KMS-11 (cell line): ENCODE data around the gene HAPLN3.

Experiments
- H2AFZ ChIP-seq: fragments of 200-600 bp; sonication (generic); 2 replicates; pipeline ENCODE4 v1.6.1; 2016; ENCODE audit warnings: antibody characterized with exemption, mixed run types, low read depth
- H3K27ac ChIP-seq: fragments of 200-600 bp; sonication (generic); 2 replicates; pipeline ENCODE4 v1.6.1; 2016; ENCODE audit warnings: mild to moderate bottlenecking, mixed run types
- H3K27me3 ChIP-seq: fragments of 200-600 bp; sonication (generic); 2 replicates; pipeline ENCODE4 v1.6.1; 2017; ENCODE audit warnings: mild to moderate bottlenecking, low read depth, mixed run types, moderate library complexity; ENCODE audit not compliant: insufficient read depth
- H3K36me3 ChIP-seq: fragments of 200-600 bp; sonication (generic); 2 replicates; pipeline ENCODE4 v1.6.1; 2017; ENCODE audit warnings: mild to moderate bottlenecking, mixed run types; ENCODE audit not compliant: insufficient read depth
- H3K4me1 ChIP-seq: fragments of 200-600 bp; sonication (generic); 2 replicates; pipeline ENCODE4 v1.6.1; 2016; ENCODE audit warnings: mild to moderate bottlenecking, low read depth, mixed run types; ENCODE audit not compliant: poor library complexity, severe bottlenecking
- H3K4me2 ChIP-seq: fragments of 200-600 bp; sonication (generic); 2 replicates; pipeline ENCODE4 v1.7.0; 2016; ENCODE audit warnings: mild to moderate bottlenecking, mixed run types
- H3K4me3 ChIP-seq: fragments of 200-600 bp; sonication (generic); IDR thresholded peaks from 2 replicates; pipeline ENCODE4 v1.6.1; 2017; ENCODE audit warnings: low read depth, low read length, mixed read lengths; ENCODE audit not compliant: insufficient read depth
- H3K79me2 ChIP-seq: fragments of 200-600 bp; sonication (generic); 2 replicates; pipeline ENCODE4 v1.6.1; 2016; ENCODE audit warnings: low read depth, mixed run types; ENCODE audit not compliant: insufficient read depth
- H3K9ac ChIP-seq: fragments of 200-600 bp; sonication (generic); 2 replicates; pipeline ENCODE4 v1.6.1; 2016; ENCODE audit warnings: mild to moderate bottlenecking, mixed run types
- H4K20me1 ChIP-seq: fragments of 200-600 bp; sonication (generic); 2 replicates; pipeline ENCODE4 v1.6.1; 2016; ENCODE audit warnings: mild to moderate bottlenecking, mixed run types; ENCODE audit not compliant: insufficient read depth
- CTCF ChIP-seq: fragments of 200-600 bp; sonication (generic); conservative IDR thresholded peaks from 2 replicates; pipeline ENCODE4 v1.6.1; 2017; ENCODE audit warnings: low read depth, mild to moderate bottlenecking, antibody characterized with exemption, low read length, moderate library complexity, mixed read lengths

The HAPLN3 gene

GRCh38 chr15:88882785-88883184 lies 12.6 kb downstream of the HAPLN3 start:
- Histone ChIP-seq H3K4me3 (no peak overlapping the region), H4K20me1 (no peaks in the 10 kb centered on the region), H3K4me1 (no peaks in the 10 kb centered on the region), H3K9ac (no peak overlapping the region), H3K79me2 (no peaks in the 10 kb centered on the region), H3K36me3 (no peaks in the 10 kb centered on the region), H3K27ac (no peak overlapping the region), H2AFZ (no peak overlapping the region), H3K27me3 (no peaks in the 10 kb centered on the region), H3K4me2 (no peak overlapping the region)
- no peak for TF ChIP-seq CTCF

DNA sequence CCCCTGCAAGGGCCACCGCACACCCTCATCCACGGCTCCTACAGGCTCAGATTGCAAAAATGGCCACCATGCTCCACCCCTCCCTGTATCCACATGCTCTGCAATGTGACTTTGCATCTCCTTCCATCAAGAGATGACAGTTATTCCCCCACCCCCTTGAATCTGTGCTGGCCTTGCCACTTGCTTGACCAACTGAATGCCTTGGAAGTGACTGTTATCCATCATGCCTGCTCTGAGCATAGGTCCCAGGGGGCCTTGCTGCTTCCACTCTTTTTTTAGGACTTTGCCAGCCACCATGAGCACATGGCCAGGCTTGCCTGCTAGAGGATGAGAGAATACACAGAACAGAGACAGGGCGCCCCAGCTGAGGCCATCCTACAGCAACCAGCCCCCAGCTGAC lies 13.6 kb downstream of the HAPLN3 start:
- Histone ChIP-seq H3K4me2 (no peak overlapping the region), H3K9ac (no peak overlapping the region), H4K20me1 (no peaks in the 10 kb centered on the region), H3K4me3 (no peak overlapping the region), H3K36me3 (no peaks in the 10 kb centered on the region), H2AFZ (no peak overlapping the region), H3K27me3 (no peaks in the 10 kb centered on the region), H3K4me1 (no peaks in the 10 kb centered on the region), H3K79me2 (no peaks in the 10 kb centered on the region), H3K27ac (no peak overlapping the region)
- TF ChIP-seq CTCF, result no peak

- Histone ChIP-seq H3K79me2 (no peaks in the 10 kb centered on the region), H3K27me3 (no peaks in the 10 kb centered on the region), H3K4me3 (no peak overlapping the region), H3K4me1 (no peaks in the 10 kb centered on the region), H3K4me2 (no peak overlapping the region), H3K36me3 (no peaks in the 10 kb centered on the region), H2AFZ (no peak overlapping the region), H3K9ac (no peak overlapping the region), H3K27ac (no peak overlapping the region), H4K20me1 (no peaks in the 10 kb centered on the region)
- no peak for TF ChIP-seq CTCF
These were observed 14.2 kb downstream of the HAPLN3 start for GRCh38 chr15:88880944-88881740.

DNA sequence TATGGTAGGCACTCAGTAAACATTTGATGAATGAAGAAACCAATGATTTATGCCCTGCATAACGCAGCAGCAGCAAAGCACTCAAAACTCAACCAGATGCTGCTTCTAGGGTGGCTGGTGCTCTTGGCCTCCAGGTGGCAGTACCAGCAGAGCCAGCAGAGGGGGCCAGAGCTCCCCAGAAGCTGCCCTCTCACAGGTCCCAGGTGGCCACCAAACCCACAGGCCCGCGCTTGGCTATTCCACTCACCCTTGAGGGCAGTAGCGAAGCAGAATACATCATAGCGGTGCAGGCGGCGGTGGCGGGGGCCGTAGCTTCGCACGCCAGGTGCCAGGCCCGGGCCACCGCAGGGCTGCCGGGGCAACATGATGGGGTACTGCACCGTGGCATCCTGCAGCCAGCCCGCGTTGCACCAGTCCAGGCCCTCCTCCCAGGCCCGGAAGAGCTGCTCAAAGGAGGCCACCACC lies 16.6 kb downstream of the HAPLN3 start:
- Histone ChIP-seq H4K20me1 (no peaks in the 10 kb centered on the region), H3K4me1 (no peaks in the 10 kb centered on the region), H3K9ac (no peak overlapping the region), H3K27ac (no peak overlapping the region), H3K79me2 (no peaks in the 10 kb centered on the region), H3K4me2 (no peak overlapping the region), H3K27me3 (no peaks in the 10 kb centered on the region), H3K4me3 (no peak overlapping the region), H3K36me3 (no peaks in the 10 kb centered on the region), H2AFZ (no peak overlapping the region)
- TF ChIP-seq CTCF, result peak; percentile 85
